SK-N-MC (cell line): ENCODE measurements around the gene LRP11.

Experiments used
- DNase-seq: peaks from one replicate; pipeline ENCODE4 v3.0.0-alpha.2; 2011; ENCODE audit warnings: low read depth, low spot score
- H3K27ac ChIP-seq: fragments of 200-600 bp; sonication (generic); 2 replicates; pipeline ENCODE4 v1.5.1; 2016; ENCODE audit warnings: mixed run types
- H3K36me3 ChIP-seq: fragments of 200-600 bp; sonication (generic); 2 replicates; pipeline ENCODE4 v1.6.1; 2017; ENCODE audit warnings: antibody characterized with exemption, low read length, mixed read lengths; ENCODE audit not compliant: insufficient read depth
- H3K4me3 ChIP-seq: fragments of 200-600 bp; sonication (generic); 2 replicates; pipeline ENCODE4 v1.5.1; 2016
- H3K9ac ChIP-seq: fragments of 200-600 bp; sonication (generic); 2 replicates; pipeline ENCODE4 v1.8.0; 2017; ENCODE audit warnings: mixed run types, mixed read lengths; ENCODE audit not compliant: insufficient read length
- H3K9me3 ChIP-seq: fragments of 200-600 bp; sonication (generic); 2 replicates; pipeline ENCODE4 v1.6.1; 2017; ENCODE audit warnings: low read depth, mild to moderate bottlenecking, antibody characterized with exemption, low read length, moderate library complexity, mixed read lengths
- EZH2 ChIP-seq: fragments of 200-600 bp; sonication (generic); IDR thresholded peaks from one replicate; pipeline ENCODE4 v1.6.1; 2017; ENCODE audit warnings: antibody characterized with exemption
- FOXP2 ChIP-seq: optimal IDR thresholded peaks from 2 replicates; pipeline ENCODE3; 2011; ENCODE audit warnings: mild to moderate bottlenecking, moderate library complexity; ENCODE audit not compliant: insufficient read depth; ENCODE audit errors: extremely low read length, control extremely low read depth
- POLR2AphosphoS5 ChIP-seq: IDR thresholded peaks from 2 replicates; pipeline ENCODE4 v1.6.1; 2012; ENCODE audit warnings: mild to moderate bottlenecking, low read depth, low read length, borderline replicate concordance

Gene LRP11

GRCh38 chr6:149906405-149906804, 42.2 kb upstream of the LRP11 start:
- H3K4me3 ChIP-seq = no peak overlapping the region
- H3K9ac ChIP-seq = no peak overlapping the region
- TF ChIP-seq FOXP2 (no peak), POLR2AphosphoS5 (no peak), EZH2 (no peak)
- no peak overlapping the region for H3K27ac ChIP-seq
- no peaks in the 10 kb centered on the region for H3K36me3 ChIP-seq
- no peaks in the 10 kb centered on the region for H3K9me3 ChIP-seq
- no peak for DNase-seq

GRCh38 chr6:149905911-149906371, 41.8 kb upstream of the LRP11 start:
- H3K9me3 ChIP-seq = no peaks in the 10 kb centered on the region
- DNase-seq = no peak
- H3K9ac ChIP-seq = no peak overlapping the region
- TF ChIP-seq POLR2AphosphoS5 = no peak
- no peak for TF ChIP-seq FOXP2
- no peak for TF ChIP-seq EZH2
- no peak overlapping the region for H3K27ac ChIP-seq
- no peak overlapping the region for H3K4me3 ChIP-seq
- H3K36me3 ChIP-seq = no peaks in the 10 kb centered on the region

- H3K9ac ChIP-seq = no peak overlapping the region
- H3K4me3 ChIP-seq = no peak overlapping the region
- no peak overlapping the region for H3K27ac ChIP-seq
- H3K36me3 ChIP-seq = no peaks in the 10 kb centered on the region
- no peak for DNase-seq
- no peak for TF ChIP-seq EZH2
- TF ChIP-seq FOXP2 = no peak
- no peak for TF ChIP-seq POLR2AphosphoS5
- no peaks in the 10 kb centered on the region for H3K9me3 ChIP-seq
These were observed 41.3 kb upstream of the LRP11 start for GRCh38 chr6:149905371-149905910.

GRCh38 chr6:149904661-149905370, 40.7 kb upstream of the LRP11 start:
- Histone ChIP-seq H3K9me3 (no peaks in the 10 kb centered on the region), H3K36me3 (no peaks in the 10 kb centered on the region), H3K27ac (no peak overlapping the region), H3K9ac (no peak overlapping the region), H3K4me3 (no peak overlapping the region)
- no peak for DNase-seq
- TF ChIP-seq EZH2 (no peak), FOXP2 (no peak), POLR2AphosphoS5 (no peak)

GRCh38 chr6:149903938-149904611, 39.9 kb upstream of the LRP11 start:
- no peaks in the 10 kb centered on the region for H3K36me3 ChIP-seq
- TF ChIP-seq POLR2AphosphoS5 (no peak), EZH2 (no peak), FOXP2 (no peak)
- H3K4me3 ChIP-seq = no peak overlapping the region
- H3K9ac ChIP-seq = no peak overlapping the region
- H3K27ac ChIP-seq = no peak overlapping the region
- DNase-seq = no peak
- H3K9me3 ChIP-seq = no peaks in the 10 kb centered on the region

- no peak overlapping the region for H3K9ac ChIP-seq
- no peak for DNase-seq
- H3K4me3 ChIP-seq = no peak overlapping the region
- H3K9me3 ChIP-seq = no peaks in the 10 kb centered on the region
- no peak overlapping the region for H3K27ac ChIP-seq
- no peaks in the 10 kb centered on the region for H3K36me3 ChIP-seq
- no peak for TF ChIP-seq EZH2
- no peak for TF ChIP-seq POLR2AphosphoS5
- no peak for TF ChIP-seq FOXP2
These were observed 37.4 kb upstream of the LRP11 start for GRCh38 chr6:149901444-149902140.

- no peaks in the 10 kb centered on the region for H3K9me3 ChIP-seq
- no peak overlapping the region for H3K4me3 ChIP-seq
- H3K27ac ChIP-seq = no peak overlapping the region
- no peaks in the 10 kb centered on the region for H3K36me3 ChIP-seq
- no peak for DNase-seq
- no peak for TF ChIP-seq EZH2
- no peak for TF ChIP-seq FOXP2
- TF ChIP-seq POLR2AphosphoS5 = no peak
- H3K9ac ChIP-seq = no peak overlapping the region
These were observed 36.7 kb upstream of the LRP11 start for GRCh38 chr6:149900620-149901443.
